Loucy (cell line): ENCODE measurements around the gene ZBTB24.

Experiments used
- H2AFZ ChIP-seq: fragments of 200-600 bp; sonication (generic); 2 replicates; pipeline ENCODE4 v1.6.0; 2016; ENCODE audit warnings: antibody characterized with exemption, mild to moderate bottlenecking, low read length, moderate library complexity
- H3F3A ChIP-seq: fragments of 200-600 bp; 2 replicates; pipeline ENCODE4 v1.6.0; 2016; ENCODE audit warnings: antibody characterized with exemption, low read depth, mild to moderate bottlenecking
- H3K27me3 ChIP-seq: fragments of 200-600 bp; sonication (generic); 2 replicates; pipeline ENCODE4 v1.6.1; 2014; ENCODE audit warnings: low read length, mild to moderate bottlenecking; ENCODE audit not compliant: insufficient read depth, poor library complexity, severe bottlenecking
- H3K36me3 ChIP-seq: fragments of 200-600 bp; sonication (generic); 2 replicates; pipeline ENCODE4 v1.6.1; 2016; ENCODE audit warnings: low read length; ENCODE audit not compliant: insufficient read depth
- H3K4me1 ChIP-seq: fragments of 200-600 bp; sonication (generic); 2 replicates; pipeline ENCODE4 v1.5.1; 2014; ENCODE audit warnings: low read length, mild to moderate bottlenecking; ENCODE audit not compliant: insufficient read depth, poor library complexity, severe bottlenecking
- H3K4me2 ChIP-seq: fragments of 200-600 bp; sonication (generic); 2 replicates; pipeline ENCODE4 v1.6.0; 2014; ENCODE audit warnings: antibody characterized with exemption, low read length, low read depth, mild to moderate bottlenecking; ENCODE audit not compliant: poor library complexity, severe bottlenecking
- H3K4me3 ChIP-seq: fragments of 200-600 bp; sonication (generic); 2 replicates; pipeline ENCODE4 v1.5.1; 2014; ENCODE audit warnings: low read length, mild to moderate bottlenecking, mixed read lengths; ENCODE audit not compliant: poor library complexity, severe bottlenecking
- H3K79me2 ChIP-seq: fragments of 200-600 bp; sonication (generic); 2 replicates; pipeline ENCODE4 v1.6.1; 2014; ENCODE audit warnings: low read length; ENCODE audit not compliant: insufficient read depth
- H3K9ac ChIP-seq: fragments of 200-600 bp; sonication (generic); 2 replicates; pipeline ENCODE4 v1.6.0; 2014; ENCODE audit warnings: mild to moderate bottlenecking, low read depth, low read length, moderate library complexity; ENCODE audit not compliant: poor library complexity, severe bottlenecking
- H3K9me2 ChIP-seq: fragments of 200-600 bp; sonication (generic); replicated peaks from 2 replicates; pipeline ENCODE4 v1.6.1; 2016; ENCODE audit warnings: low read depth, low read length, mixed read lengths
- H3K9me3 ChIP-seq: fragments of 200-600 bp; sonication (generic); 2 replicates; pipeline ENCODE4 v1.6.1; 2014; ENCODE audit warnings: mild to moderate bottlenecking, antibody characterized with exemption, low read length, low read depth; ENCODE audit not compliant: insufficient read depth
- H4K20me1 ChIP-seq: fragments of 200-600 bp; sonication (generic); 2 replicates; pipeline ENCODE4 v1.6.0; 2014; ENCODE audit warnings: antibody characterized with exemption, low read length, mild to moderate bottlenecking; ENCODE audit not compliant: insufficient read depth, poor library complexity, severe bottlenecking
- EZH2phosphoT487 ChIP-seq: fragments of 200-600 bp; IDR thresholded peaks from 2 replicates; pipeline ENCODE4 v1.6.1; 2018; ENCODE audit warnings: antibody characterized with exemption, mild to moderate bottlenecking, moderate library complexity, borderline replicate concordance
- TF ChIP-seq, protein P1 (sequence below): fragments of 200-600 bp; sonication (generic); conservative IDR thresholded peaks from 2 replicates; pipeline ENCODE4 v1.5.1; 2014; ENCODE audit warnings: mild to moderate bottlenecking, antibody characterized with exemption, low read length

The ZBTB24 gene

DNA sequence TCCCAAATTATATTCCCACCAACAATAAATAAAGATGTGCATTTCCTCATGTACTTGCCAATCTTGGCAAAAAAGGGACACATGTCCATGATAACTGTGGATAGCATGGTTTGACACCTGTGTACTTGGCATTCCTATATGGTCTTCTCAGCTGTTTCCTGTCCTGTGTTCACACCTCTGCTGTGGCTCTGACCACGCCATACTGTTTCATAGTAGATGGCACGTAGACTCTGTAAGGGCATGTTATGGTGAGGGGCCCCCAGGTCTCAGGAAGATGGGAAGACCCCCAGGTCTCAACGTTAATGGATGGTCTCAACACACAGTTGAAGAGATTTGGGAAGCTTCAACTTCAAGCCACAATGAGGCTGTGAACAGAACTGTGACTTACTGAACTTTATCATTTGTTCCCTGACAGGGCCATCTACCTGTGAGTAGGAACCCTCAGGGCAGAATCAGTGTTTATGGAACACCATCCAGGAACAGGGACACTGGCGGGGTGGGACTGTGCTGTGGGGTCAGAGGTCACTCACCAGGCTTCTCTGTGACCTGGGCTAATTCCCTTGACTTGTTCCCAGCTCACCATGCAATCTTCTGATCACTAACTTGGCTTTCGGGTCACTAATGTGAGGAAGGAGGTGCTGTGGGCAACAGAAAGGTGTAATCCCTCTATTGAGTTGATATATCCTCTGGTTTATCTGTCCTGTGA is 11.8 kb downstream of the ZBTB24 start:
- no peaks in the 10 kb centered on the region for H3K27me3 ChIP-seq
- no peak overlapping the region for H3K4me3 ChIP-seq
- H3K9ac ChIP-seq: no peak overlapping the region
- no peaks in the 10 kb centered on the region for H3K9me2 ChIP-seq
- peaks cover 43% of the 10 kb centered on the region for H3K79me2 ChIP-seq
- H3F3A ChIP-seq: no peaks in the 10 kb centered on the region
- H2AFZ ChIP-seq: no peak overlapping the region
- H3K36me3 ChIP-seq: peaks cover 62% of the 10 kb centered on the region
- peaks cover 12% of the 10 kb centered on the region for H3K4me1 ChIP-seq
- no peaks in the 10 kb centered on the region for H3K9me3 ChIP-seq
- H3K4me2 ChIP-seq: no peak overlapping the region
- TF ChIP-seq, protein P1, sequence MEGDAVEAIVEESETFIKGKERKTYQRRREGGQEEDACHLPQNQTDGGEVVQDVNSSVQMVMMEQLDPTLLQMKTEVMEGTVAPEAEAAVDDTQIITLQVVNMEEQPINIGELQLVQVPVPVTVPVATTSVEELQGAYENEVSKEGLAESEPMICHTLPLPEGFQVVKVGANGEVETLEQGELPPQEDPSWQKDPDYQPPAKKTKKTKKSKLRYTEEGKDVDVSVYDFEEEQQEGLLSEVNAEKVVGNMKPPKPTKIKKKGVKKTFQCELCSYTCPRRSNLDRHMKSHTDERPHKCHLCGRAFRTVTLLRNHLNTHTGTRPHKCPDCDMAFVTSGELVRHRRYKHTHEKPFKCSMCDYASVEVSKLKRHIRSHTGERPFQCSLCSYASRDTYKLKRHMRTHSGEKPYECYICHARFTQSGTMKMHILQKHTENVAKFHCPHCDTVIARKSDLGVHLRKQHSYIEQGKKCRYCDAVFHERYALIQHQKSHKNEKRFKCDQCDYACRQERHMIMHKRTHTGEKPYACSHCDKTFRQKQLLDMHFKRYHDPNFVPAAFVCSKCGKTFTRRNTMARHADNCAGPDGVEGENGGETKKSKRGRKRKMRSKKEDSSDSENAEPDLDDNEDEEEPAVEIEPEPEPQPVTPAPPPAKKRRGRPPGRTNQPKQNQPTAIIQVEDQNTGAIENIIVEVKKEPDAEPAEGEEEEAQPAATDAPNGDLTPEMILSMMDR: no peak
- no peak for TF ChIP-seq EZH2phosphoT487
- H4K20me1 ChIP-seq: peaks cover 2% of the 10 kb centered on the region

DNA sequence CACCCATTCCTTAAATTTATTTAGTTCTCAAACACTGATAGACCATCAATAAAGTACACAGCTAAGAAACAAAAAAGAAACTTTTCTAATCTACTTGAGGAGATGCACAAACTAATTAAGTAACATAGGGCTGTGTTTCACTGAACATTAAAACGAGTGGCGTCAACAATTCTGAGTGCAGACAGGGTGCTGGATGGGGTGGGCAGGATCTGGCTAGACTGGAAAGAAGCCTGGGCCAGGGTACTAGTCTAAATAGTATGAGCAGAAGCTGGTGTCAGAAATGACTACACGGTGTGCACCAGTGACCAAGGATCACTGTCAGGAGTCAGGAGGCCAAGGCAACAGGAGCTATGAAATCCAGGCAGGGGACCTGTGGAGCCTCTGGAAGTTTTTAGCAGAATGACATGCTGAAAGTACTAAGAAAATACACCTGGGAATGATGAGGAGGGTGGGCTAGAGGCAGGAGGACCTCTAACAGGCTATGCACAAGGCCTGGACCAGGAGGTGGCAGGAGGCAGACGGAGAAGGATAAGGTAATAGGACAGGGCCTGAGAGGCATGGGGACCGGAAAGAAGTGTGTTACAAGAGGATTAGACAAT is 13.3 kb downstream of the ZBTB24 start:
- Histone ChIP-seq H3K9ac (no peak overlapping the region), H3K4me2 (no peak overlapping the region), H4K20me1 (no peaks in the 10 kb centered on the region), H2AFZ (no peak overlapping the region), H3K4me1 (no peaks in the 10 kb centered on the region), H3K27me3 (no peaks in the 10 kb centered on the region), H3K79me2 (peaks cover 40% of the 10 kb centered on the region), H3K9me2 (no peaks in the 10 kb centered on the region), H3K36me3 (peaks cover 73% of the 10 kb centered on the region), H3K4me3 (no peak overlapping the region), H3K9me3 (no peaks in the 10 kb centered on the region), H3F3A (no peaks in the 10 kb centered on the region)
- no peak for TF ChIP-seq EZH2phosphoT487
- TF ChIP-seq, protein P1: no peak

DNA sequence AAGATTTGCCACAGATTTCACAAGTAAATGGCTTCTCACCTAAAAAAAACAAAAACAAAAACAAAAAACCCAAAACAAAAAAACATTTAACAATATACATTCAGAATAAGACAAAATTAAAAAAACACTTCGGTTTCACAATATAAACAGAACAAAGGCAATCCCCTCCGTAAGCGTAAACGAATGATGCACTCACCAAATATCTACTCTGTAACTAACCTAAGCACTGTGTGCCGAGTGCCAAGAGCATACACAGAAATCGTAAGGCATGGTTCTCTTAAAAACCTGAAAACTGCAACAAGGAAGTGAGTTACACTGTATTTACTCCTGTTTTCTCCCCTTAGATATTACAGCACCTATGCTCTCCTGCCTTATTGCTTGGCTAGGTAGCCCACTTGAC is 15.3 kb downstream of the ZBTB24 start:
- H3K27me3 ChIP-seq: no peaks in the 10 kb centered on the region
- TF ChIP-seq, protein P1: no peak
- TF ChIP-seq EZH2phosphoT487: no peak

More for the DNA sequence above, 15.3 kb downstream of the ZBTB24 start:
- Histone ChIP-seq H3K9me2 (no peaks in the 10 kb centered on the region), H3K36me3 (peaks cover 63% of the 10 kb centered on the region), H3K9me3 (no peaks in the 10 kb centered on the region), H3K4me2 (no peak overlapping the region), H4K20me1 (no peaks in the 10 kb centered on the region), H3F3A (no peaks in the 10 kb centered on the region), H3K4me3 (no peak overlapping the region), H3K4me1 (no peaks in the 10 kb centered on the region), H2AFZ (no peak overlapping the region), H3K9ac (no peak overlapping the region), H3K79me2 (peaks cover 29% of the 10 kb centered on the region; the same call in 1 of the 2 replicates)
